CD1c-positive myeloid dendritic cell (primary cell): ENCODE data around the gene CAPN1.
"Not testable (repeated sequence)": the region's sequence is repeated elsewhere in the genome, so short reads cannot be mapped to it uniquely, and the experiment has no call there.

Source experiments
- DNase-seq: peaks from one replicate; pipeline ENCODE4 v3.0.0-alpha.2; 2016; ENCODE audit errors: extremely low spot score

CAPN1 gene

GRCh38 chr11:65159012-65159411, 22.7 kb upstream of the CAPN1 start:
- DNase-seq = no peak

DNA sequence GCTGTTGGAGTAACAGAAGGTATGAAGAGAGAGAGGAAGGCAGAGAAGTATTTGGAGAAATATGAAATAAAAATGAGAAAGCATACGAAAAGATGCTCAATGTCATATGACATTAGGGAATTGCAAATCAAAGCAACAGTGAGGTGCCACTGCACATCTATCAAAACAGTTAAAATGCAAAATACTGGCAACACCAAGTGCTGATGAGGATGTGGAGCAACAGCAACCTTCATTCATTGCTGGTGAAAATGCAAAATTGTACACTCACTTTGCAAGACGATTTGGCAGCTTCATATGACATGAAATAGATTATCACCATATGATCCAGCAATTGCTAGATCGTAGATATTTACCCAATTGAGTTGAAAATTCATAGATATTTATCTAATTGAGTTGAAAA, 21.1 kb upstream of the CAPN1 start:
- DNase-seq = no peak

DNA sequence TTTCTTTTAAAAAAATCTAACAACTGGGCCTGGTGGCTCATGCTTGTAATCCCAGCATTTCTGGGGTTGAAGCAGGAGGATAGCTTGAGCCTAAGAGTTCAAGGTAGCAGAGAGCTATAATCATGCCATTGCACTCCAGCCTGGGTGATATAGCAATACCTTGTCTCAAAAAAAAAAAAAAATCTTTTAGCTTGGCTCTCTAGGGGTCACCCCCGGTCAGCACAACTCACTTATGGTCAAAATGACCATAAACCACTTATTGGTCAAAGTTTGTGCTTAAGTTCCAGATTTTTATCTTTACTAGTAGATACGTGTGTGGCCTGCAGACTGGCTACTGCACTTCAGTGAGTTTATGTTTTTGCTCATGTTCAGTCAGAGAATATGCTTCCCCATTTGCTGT, 18.0 kb upstream of the CAPN1 start:
- DNase-seq = no peak

- DNase-seq = no peak
Measured at GRCh38 chr11:65165410-65166317, 16.1 kb upstream of the CAPN1 start.

- no peak for DNase-seq
Measured at GRCh38 chr11:65166893-65167292, 14.8 kb upstream of the CAPN1 start.

- DNase-seq = no peak
Measured at GRCh38 chr11:65167656-65168055, 14.1 kb upstream of the CAPN1 start.

DNA sequence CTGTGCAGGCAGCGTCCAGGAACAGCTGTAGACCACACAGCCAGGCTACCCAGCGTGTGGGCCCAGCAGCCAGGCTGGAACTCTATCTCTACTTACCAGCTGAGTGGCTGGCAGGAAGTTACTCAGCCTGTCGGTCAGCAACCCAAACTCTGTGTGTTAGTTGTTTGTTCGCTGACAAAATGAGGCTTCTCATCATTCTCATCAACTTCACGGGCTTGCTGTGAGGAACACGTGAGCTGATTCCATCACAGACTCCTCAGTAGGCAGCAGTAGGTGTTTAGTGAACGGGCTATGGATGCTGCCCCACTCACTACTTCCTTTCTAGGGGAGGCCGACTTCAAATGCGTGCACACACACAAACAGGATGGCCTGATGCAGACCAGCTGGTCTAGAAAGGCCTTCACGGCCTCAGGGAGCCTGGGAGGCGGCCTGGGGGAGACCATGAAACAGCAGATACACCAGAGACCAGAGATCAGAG, 12.5 kb upstream of the CAPN1 start:
- DNase-seq = no peak

GRCh38 chr11:65170058-65170534, 11.6 kb upstream of the CAPN1 start, which contains the start of gene SPDYC:
SPDYC (plus strand) TSS chr11:65170233; CDS start chr11:65171358, 1,125 bp downstream.
- DNase-seq = no peak

DNA sequence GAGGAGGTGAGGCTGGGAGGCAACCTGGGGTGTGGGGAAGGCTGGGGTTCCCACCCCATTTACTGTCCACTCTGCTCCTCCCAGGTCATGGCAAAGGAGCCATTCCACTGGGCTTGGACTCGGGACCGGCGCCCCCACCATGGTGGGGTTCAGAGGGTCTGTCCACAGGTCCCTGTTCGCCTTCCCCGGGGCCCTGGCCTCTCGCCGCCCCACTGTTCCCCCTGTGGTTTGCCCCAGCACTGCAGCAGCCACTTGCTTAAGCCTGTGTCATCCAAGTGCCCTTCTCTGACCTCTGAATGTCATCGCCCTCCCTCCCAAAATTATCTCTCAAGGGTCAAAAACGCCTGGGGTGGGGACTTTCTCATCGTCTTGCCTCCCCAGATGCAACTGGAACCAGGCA, 9.1 kb upstream of the CAPN1 start:
- no peak for DNase-seq

GRCh38 chr11:65174571-65175010, 7.1 kb upstream of the CAPN1 start:
- DNase-seq = not testable (repeated sequence)

GRCh38 chr11:65180877-65181568, 705 bp upstream of the CAPN1 start:
- peak; percentile 70 for DNase-seq

GRCh38 chr11:65182258-65183170, 786 bp downstream of the CAPN1 start:
- no peak for DNase-seq

- DNase-seq = no peak
Measured at GRCh38 chr11:65183201-65183891, 1.6 kb downstream of the CAPN1 start.

DNA sequence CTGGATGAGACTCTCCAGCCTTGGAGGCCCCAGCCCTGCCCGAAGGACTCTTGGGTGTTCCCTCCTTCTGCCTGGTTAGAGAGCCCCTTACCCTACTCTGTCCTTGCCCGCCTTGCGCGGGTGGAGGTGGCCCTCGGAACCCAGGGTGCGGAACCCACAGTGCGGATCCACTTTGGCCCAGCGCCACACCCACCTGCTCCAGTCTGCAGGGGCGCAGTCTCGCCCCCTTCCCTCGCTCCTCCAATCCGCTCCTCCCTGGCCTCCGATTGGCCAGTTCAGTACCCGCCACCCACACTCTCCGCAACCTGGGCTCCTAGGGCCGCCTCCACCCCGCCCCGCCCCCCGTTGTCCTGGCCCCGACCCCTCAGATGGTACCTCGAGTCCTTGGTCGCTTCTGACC, 2.4 kb downstream of the CAPN1 start:
- DNase-seq = no peak

DNA sequence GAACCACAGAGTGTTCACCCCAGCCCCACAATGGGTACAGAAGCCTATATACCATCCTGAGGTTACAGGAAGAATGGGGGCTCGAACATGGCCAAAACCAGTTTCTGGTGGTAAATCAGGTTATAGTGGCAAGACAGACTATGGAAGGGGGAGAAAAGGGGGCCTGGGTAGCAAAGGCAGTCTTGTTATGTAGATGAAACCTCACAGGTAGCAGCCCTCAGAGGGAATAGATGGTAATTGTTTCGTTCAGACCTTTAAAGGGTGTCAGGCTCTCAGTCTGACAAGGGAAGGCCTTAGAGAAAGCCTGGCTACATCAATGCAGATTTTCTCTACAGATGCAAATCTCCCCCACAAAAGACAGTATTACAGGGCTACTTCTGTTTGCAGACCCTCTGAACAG, 3.4 kb downstream of the CAPN1 start:
- no peak for DNase-seq

DNA sequence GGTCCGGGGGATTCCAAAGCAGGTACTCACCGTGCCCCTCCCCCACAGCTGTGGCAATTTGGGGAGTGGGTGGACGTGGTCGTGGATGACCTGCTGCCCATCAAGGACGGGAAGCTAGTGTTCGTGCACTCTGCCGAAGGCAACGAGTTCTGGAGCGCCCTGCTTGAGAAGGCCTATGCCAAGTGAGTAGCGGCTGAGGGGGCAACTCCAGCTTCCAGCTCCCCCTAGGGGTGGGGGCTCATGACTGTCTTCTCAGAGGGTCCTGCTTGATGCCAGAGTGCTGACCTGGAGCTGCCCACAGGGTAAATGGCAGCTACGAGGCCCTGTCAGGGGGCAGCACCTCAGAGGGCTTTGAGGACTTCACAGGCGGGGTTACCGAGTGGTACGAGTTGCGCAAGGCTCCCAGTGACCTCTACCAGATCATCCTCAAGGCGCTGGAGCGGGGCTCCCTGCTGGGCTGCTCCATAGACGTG, 4.2 kb downstream of the CAPN1 start:
- DNase-seq = no peak

GRCh38 chr11:65186701-65187100, 5.0 kb downstream of the CAPN1 start:
- DNase-seq = no peak

DNA sequence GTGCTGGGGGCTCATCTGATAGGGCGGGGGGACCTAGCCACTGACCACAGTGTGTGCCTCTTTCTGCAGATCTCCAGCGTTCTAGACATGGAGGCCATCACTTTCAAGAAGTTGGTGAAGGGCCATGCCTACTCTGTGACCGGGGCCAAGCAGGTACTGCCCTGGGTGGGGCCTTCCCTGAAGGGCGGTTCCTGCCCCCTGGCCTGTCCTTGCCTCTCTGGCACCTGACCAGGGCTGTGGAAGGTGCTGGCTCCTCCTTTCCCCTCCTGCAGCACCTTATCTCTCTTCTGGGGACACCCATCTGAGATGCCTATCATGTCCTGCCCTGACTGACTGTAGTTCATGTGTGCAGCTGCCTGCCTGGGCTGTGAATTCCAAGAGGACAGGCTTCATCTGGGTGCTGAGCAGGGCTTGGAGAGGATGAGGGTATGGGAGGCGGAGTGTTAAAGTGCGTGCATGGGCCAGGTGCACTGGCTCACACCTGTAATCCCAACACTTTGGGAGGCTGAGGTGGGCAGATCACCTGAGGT, 5.5 kb downstream of the CAPN1 start:
- no peak for DNase-seq

- DNase-seq = no peak
Measured at GRCh38 chr11:65187971-65188461, 6.3 kb downstream of the CAPN1 start.

DNA sequence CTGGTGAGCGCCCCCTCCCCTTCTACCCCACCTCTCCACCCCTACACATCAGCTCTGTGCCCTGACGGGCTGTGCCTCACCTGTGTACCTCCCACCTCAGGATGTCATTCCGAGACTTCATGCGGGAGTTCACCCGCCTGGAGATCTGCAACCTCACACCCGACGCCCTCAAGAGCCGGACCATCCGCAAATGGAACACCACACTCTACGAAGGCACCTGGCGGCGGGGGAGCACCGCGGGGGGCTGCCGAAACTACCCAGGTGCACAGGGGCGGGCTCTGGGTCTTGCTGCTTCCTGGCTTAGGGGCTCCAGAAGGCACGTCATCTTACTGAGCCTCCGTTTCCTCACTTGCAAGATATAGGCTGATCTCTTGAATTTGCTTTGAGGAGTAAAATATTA, 6.8 kb downstream of the CAPN1 start:
- DNase-seq = no peak
